Measurements from ENCODE around the gene CD79B. TPM values are rescaled to one million over a fixed set of nuclear protein-coding genes. Genes with fewer than 3 reads are reported as not detected.

CD79B gene
- total and polyA plus RNA-seq, 2 of the 13 experiments (the other 11 are each of a cell fraction or from before 2014, with no cell fraction given) = not detected

DNA sequence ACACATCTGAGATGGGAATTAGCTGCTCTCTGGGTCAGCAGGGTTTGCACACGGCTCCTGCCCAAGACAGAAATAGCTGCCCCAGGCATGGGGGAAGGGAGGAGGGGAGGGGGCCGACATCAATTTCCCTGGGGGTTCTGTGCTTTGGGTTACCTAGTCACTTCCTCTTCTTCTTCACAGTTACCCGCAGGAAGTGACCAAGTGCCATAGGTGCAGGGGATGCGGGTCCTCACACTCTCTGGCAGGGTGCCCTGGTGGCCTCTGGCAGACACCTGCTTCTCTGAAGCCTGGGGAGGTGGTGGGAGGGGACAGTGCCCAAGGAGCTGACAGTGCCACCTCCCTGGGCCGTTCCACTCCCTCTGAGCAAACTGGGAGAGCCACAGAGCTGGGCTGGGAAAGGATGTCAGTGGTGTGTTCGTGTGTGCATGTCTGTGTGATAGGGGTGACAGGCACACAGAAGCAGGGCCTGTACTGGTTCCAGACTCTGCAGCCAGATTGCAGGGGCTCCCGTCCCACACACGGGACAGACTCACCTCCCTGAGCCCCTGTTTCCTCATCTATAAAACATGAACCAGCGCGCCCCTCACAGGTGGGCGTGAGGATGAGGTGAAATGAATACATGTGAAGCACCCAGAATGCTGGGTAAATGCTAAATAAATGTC is 22.4 kb upstream of the CD79B start (continued):
- TF ChIP-seq, protein P1, sequence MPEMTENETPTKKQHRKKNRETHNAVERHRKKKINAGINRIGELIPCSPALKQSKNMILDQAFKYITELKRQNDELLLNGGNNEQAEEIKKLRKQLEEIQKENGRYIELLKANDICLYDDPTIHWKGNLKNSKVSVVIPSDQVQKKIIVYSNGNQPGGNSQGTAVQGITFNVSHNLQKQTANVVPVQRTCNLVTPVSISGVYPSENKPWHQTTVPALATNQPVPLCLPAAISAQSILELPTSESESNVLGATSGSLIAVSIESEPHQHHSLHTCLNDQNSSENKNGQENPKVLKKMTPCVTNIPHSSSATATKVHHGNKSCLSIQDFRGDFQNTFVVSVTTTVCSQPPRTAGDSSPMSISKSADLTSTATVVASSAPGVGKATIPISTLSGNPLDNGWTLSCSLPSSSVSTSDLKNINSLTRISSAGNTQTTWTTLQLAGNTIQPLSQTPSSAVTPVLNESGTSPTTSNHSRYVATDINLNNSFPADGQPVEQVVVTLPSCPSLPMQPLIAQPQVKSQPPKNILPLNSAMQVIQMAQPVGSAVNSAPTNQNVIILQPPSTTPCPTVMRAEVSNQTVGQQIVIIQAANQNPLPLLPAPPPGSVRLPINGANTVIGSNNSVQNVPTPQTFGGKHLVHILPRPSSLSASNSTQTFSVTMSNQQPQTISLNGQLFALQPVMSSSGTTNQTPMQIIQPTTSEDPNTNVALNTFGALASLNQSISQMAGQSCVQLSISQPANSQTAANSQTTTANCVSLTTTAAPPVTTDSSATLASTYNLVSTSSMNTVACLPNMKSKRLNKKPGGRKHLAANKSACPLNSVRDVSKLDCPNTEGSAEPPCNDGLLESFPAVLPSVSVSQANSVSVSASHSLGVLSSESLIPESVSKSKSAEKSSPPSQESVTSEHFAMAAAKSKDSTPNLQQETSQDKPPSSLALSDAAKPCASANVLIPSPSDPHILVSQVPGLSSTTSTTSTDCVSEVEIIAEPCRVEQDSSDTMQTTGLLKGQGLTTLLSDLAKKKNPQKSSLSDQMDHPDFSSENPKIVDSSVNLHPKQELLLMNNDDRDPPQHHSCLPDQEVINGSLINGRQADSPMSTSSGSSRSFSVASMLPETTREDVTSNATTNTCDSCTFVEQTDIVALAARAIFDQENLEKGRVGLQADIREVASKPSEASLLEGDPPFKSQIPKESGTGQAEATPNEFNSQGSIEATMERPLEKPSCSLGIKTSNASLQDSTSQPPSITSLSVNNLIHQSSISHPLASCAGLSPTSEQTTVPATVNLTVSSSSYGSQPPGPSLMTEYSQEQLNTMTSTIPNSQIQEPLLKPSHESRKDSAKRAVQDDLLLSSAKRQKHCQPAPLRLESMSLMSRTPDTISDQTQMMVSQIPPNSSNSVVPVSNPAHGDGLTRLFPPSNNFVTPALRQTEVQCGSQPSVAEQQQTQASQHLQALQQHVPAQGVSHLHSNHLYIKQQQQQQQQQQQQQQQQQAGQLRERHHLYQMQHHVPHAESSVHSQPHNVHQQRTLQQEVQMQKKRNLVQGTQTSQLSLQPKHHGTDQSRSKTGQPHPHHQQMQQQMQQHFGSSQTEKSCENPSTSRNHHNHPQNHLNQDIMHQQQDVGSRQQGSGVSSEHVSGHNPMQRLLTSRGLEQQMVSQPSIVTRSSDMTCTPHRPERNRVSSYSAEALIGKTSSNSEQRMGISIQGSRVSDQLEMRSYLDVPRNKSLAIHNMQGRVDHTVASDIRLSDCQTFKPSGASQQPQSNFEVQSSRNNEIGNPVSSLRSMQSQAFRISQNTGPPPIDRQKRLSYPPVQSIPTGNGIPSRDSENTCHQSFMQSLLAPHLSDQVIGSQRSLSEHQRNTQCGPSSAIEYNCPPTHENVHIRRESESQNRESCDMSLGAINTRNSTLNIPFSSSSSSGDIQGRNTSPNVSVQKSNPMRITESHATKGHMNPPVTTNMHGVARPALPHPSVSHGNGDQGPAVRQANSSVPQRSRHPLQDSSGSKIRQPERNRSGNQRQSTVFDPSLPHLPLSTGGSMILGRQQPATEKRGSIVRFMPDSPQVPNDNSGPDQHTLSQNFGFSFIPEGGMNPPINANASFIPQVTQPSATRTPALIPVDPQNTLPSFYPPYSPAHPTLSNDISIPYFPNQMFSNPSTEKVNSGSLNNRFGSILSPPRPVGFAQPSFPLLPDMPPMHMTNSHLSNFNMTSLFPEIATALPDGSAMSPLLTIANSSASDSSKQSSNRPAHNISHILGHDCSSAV (CRISPR knock-in tag; IDR thresholded peaks at IDR 0.05; ENCODE audit: borderline replicate concordance) = no peak
- TF ChIP-seq STAG1 (CRISPR knock-in tag; IDR thresholded peaks at IDR 0.05) (no peak), HNRNPUL1 (IDR thresholded peaks at IDR 0.05; ENCODE audit: low read depth, low read length) (no peak)
- TF ChIP-seq, protein P2, sequence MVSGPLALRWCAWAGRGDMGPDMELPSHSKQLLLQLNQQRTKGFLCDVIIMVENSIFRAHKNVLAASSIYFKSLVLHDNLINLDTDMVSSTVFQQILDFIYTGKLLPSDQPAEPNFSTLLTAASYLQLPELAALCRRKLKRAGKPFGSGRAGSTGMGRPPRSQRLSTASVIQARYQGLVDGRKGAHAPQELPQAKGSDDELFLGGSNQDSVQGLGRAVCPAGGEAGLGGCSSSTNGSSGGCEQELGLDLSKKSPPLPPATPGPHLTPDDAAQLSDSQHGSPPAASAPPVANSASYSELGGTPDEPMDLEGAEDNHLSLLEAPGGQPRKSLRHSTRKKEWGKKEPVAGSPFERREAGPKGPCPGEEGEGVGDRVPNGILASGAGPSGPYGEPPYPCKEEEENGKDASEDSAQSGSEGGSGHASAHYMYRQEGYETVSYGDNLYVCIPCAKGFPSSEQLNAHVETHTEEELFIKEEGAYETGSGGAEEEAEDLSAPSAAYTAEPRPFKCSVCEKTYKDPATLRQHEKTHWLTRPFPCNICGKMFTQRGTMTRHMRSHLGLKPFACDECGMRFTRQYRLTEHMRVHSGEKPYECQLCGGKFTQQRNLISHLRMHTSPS (CRISPR knock-in tag; IDR thresholded peaks at IDR 0.05; ENCODE audit: low read depth) = no peak
- TF ChIP-seq, protein P3, sequence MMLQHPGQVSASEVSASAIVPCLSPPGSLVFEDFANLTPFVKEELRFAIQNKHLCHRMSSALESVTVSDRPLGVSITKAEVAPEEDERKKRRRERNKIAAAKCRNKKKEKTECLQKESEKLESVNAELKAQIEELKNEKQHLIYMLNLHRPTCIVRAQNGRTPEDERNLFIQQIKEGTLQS (CRISPR knock-in tag; IDR thresholded peaks at IDR 0.05) = no peak
